GM10266 (cell line): ENCODE data around the gene CABCOCO1.
"Not testable (repeated sequence)": the region's sequence is repeated elsewhere in the genome, so short reads cannot be mapped to it uniquely, and the experiment has no call there.

ENCODE experiments used
- DNase-seq: peaks from one replicate; pipeline ENCODE4 v3.0.0; 2012; ENCODE audit errors: extremely low spot score
- TF ChIP-seq, protein P1 (sequence below): IDR thresholded peaks from 2 replicates; pipeline ENCODE4 v1.5.1; 2012; ENCODE audit warnings: mild to moderate bottlenecking, low read depth; ENCODE audit not compliant: control insufficient read depth, insufficient read depth; ENCODE audit errors: missing control alignments

Gene CABCOCO1

DNA sequence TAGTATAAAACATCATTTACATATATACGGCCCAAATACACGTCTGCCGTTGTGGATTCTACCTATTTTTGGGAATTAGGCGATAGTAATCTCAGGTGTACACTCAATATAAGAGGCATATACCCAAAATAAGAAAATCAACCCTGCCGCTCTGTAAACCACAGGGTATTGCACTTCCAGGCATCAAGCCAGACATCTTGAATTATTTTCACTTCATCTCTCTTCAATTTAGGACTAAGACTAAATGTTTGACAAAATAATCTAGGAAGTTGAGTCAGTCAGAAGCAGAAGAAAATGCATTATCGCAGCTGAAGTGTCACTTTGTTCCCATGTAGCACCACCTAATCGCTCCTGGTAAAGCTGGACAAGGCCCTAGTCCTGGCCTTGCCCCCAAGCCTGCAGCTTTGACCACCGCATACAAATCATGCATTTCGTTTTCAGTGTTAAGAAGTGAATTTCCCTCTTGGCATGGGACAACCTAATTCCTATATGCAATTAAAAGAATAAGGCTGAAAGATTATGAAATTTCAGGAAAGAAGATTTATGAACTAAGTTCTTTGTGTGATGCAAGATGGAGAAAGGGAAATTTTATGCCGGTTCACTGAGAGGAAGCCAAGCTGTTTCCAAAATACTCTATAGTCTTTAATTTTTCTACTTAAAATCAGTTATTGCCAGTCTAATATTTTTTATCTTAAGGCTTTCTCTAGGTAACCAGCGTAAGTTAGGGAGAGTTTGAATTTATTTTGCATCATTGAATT lies 26.0 kb downstream of the CABCOCO1 start:
- TF ChIP-seq, protein P1, sequence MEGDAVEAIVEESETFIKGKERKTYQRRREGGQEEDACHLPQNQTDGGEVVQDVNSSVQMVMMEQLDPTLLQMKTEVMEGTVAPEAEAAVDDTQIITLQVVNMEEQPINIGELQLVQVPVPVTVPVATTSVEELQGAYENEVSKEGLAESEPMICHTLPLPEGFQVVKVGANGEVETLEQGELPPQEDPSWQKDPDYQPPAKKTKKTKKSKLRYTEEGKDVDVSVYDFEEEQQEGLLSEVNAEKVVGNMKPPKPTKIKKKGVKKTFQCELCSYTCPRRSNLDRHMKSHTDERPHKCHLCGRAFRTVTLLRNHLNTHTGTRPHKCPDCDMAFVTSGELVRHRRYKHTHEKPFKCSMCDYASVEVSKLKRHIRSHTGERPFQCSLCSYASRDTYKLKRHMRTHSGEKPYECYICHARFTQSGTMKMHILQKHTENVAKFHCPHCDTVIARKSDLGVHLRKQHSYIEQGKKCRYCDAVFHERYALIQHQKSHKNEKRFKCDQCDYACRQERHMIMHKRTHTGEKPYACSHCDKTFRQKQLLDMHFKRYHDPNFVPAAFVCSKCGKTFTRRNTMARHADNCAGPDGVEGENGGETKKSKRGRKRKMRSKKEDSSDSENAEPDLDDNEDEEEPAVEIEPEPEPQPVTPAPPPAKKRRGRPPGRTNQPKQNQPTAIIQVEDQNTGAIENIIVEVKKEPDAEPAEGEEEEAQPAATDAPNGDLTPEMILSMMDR, result no peak
- no peak for DNase-seq

DNA sequence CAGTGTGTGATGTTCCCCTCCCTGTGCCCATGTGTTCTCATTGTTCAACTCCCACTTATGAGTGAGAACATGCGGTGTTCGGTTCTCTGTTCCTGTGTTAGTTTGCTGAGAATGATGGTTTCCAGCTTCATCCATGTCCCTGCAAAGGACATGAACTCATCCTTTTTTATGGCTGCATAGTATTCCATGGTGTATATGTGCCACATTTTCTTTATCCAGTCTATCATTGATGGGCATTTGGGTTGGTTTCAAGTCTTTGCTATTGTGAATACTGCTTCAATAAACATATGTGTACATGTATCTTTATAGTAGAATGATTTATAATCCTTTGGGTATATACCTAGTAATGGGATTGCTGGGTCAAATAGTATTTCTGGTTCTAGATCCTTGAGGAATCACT lies 28.9 kb downstream of the CABCOCO1 start:
- DNase-seq, result not testable (repeated sequence)

DNA sequence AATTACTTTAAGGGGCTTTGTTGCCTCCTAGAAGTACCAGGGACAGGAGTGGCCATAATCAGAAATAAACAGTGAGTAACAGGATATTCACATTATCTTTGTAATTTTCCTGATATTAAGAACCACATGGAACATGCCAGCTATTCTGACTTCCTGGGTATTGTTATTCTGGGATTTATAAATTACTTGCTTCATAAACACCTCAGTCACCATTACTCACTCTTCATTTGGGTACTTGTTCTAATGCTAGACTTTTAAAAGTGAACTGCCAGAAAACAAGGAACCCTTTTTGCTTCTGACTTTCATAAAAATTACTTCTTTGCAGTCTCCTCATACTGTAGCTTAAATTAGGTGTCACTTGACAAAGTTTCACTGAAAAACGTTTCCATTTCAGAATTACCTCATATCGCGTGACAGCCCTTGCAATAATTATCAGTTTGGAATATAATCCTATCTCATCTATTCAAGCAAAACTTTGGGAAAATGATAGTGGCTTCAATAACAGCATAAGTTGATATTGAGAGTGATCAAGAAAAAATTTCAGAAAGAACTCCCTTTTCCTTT lies 29.8 kb downstream of the CABCOCO1 start:
- no peak for DNase-seq
- TF ChIP-seq, protein P1, result no peak

DNA sequence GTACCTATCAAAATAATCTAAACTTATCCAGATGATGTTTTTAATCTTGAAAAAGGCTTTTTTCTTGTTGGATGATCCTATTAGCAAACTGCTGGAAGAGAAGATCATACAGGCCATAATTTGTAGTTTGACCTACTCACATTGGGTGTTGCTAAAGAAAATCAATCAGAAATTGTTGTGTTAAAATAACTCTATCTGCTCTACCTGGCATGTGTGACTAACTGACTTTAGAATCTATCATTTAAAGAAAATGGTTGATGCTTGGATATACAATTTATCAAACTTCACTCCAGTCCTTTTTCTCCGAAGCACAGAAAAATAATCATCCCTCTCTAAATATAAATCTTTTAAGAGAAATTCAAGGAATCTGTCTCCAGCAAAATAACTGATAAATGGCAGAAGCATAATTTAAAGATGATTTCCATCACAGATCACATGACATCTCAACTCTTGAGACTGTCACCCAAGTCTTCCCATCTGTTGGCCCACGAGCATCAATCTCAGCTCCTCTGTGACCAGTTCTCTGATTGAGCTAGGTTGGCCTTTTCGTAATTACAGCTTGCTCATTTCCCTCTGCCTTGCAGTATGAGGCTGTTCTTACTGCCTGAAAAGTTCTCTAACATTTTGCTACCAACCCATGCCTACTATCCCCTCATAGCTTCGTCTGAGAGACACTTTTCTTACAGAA lies 36.4 kb downstream of the CABCOCO1 start:
- no peak for DNase-seq
- TF ChIP-seq, protein P1, result no peak

DNA sequence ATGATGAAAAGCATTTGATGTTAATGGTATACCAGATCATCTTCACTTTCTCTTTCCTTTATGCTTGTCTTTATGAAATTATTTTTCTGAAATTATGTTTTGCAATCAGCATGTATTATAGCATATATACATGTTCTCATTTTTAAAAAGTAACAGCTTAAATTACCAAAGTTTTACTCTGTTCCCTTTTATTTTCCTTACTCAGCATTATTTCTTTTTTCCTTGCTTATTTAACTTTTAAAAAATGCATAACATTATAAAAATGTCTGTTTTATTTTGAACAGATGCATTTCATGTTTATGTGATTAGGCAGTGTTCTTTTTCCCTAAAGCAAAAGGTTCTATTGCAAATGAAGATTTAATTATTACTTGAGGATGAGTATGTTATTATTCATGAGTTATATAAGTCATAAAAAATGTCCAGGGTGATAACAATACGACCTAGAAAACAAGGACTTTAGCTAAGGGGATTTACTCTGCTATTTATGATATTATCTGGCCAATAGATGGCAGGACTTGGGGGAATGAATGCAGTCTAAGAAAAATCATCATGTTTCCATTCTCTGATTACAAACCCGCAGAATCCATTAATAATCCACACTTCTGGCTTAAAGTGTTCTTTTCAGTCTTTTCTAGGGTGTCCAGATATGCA lies 38.5 kb downstream of the CABCOCO1 start:
- TF ChIP-seq, protein P1, result no peak
- DNase-seq, result no peak

DNA sequence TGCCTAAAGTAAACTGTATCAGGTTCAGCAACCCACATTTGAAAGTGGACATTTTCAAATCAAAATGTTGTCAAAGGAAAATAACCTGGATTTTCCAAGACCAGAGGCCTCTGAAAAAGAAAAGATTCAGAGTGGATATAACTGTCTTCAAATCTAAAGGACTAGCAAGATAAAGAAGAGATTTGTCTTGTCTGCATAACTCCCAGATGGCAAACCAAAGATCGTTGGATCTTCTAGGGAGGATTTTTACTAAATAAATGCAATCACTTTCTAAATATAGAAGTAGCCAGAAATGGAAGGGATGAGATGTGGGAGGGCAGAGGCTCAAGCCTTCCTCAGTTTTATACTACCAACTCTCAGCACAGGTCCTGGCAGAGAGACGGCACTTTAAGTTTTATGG lies 39.0 kb downstream of the CABCOCO1 start:
- DNase-seq, result no peak
- TF ChIP-seq, protein P1, result no peak

DNA sequence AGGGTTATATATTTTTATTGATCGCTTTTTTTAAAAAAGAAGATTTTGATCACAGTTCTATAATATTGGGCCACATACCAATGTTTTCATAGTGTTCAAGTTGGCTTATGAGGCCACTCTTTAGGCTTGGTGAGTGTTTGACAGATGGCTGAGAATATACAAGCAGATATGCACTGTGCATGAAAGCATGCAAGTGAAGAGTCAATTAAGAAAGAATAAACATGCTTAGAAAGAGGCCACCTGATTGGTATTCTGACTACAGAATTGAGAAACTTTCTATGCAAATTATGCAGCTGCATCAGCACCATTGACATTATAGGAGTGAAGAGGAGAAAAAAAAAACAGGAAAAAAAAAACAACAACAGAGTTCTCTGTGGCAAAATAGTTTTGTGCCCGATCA lies 39.9 kb downstream of the CABCOCO1 start:
- no peak for DNase-seq
- TF ChIP-seq, protein P1, result no peak
